K562 (cell line): ENCODE data around the gene OR52E6. TPM values are rescaled to one million over a fixed set of nuclear protein-coding genes. Genes with fewer than 3 reads are reported as not detected.

Experiments used
- ATAC-seq: fragments of 200-7000 bp; cut with Tn5 transposase; 3 replicates; pipeline ENCODE4 v1.9.1; 2020; ENCODE audit warnings: moderate library complexity
- BruUV-seq: library from RNA; stranded (reverse); fragments of 400-500 nt; replicated peaks from 2 replicates; lab custom pipeline; 2021; lab: Mats Ljungman, UMichigan
- CTCF ChIA-PET: fragments of 300-600 bp; formaldehyde crosslinking; extraction: SDS; loops from one replicate; lab custom pipeline; 2021; ENCODE audit warnings: low intra/inter-chr PET ratio; lab: Yijun Ruan, JAX
- POLR2A ChIA-PET: fragments of 300-600, 350-650 bp; sonication (Branson Sonifier 250); formaldehyde crosslinking; extraction: SDS; loops from one replicate; lab custom pipeline; 2021; ENCODE audit warnings: antibody characterized with exemption, inconsistent platforms; lab: Yijun Ruan, JAX
- DNase-seq, 4 experiments: peaks; one replicate each; pipeline versions ENCODE4 v3.0.0 to v3.0.0-alpha.2; 2011 to 2018; ENCODE audit warnings: low spot score in 3 of 4, mixed read lengths in 3 of 4; ENCODE audit errors: extremely low read depth in 1 of 4
- FAIRE-seq: peaks from 2 replicates; lab custom pipeline; 2011; peaks lifted over from hg19 to GRCh38; lab: Jason Lieb, UNC
- H2AFZ ChIP-seq: 2 replicates; pipeline ENCODE4 v1.6.0; 2011; ENCODE audit warnings: low read depth, low read length, control low read depth, inconsistent platforms
- H3K27ac ChIP-seq: fragments of 200-600 bp; 3 replicates; pipeline ENCODE4 v1.8.0; 2011; ENCODE audit warnings: low read depth, mild to moderate bottlenecking, control low read depth, inconsistent platforms, low read length, moderate library complexity, mixed read lengths; ENCODE audit errors: extremely low read depth
- H3K27me3 ChIP-seq, 2 experiments: fragments of 300-600 bp in 1 of 2; 2 replicates in 1 of 2; 3 replicates in 1 of 2; pipeline versions ENCODE4 v1.6.0 to v1.8.0; 2011; ENCODE audit warnings: inconsistent platforms in 2 of 2, low read length in 2 of 2, mild to moderate bottlenecking in 1 of 2, mixed read lengths in 1 of 2, moderate library complexity in 1 of 2; ENCODE audit not compliant: control insufficient read depth in 2 of 2, insufficient read depth in 2 of 2
- H3K36me3 ChIP-seq: fragments of 300-600 bp; 3 replicates; pipeline ENCODE4 v1.8.0; 2011; ENCODE audit warnings: mild to moderate bottlenecking, low read length, inconsistent platforms; ENCODE audit not compliant: control insufficient read depth, insufficient read depth
- H3K4me1 ChIP-seq, 2 experiments: fragments of 200-600 bp in 1 of 2; replicated peaks in 1 of 2; 2 replicates in 1 of 2; 3 replicates in 1 of 2; pipeline versions ENCODE4 v1.5.1 to v1.8.0; 2011; ENCODE audit warnings: inconsistent platforms in 2 of 2, low read length in 2 of 2, mild to moderate bottlenecking in 1 of 2, mixed read lengths in 1 of 2, moderate library complexity in 1 of 2; ENCODE audit not compliant: control insufficient read depth in 2 of 2, insufficient read depth in 2 of 2
- H3K4me2 ChIP-seq: 2 replicates; pipeline ENCODE4 v1.6.1; 2011; ENCODE audit warnings: low read length, control low read depth, inconsistent platforms, mixed read lengths; ENCODE audit not compliant: insufficient read depth
- H3K4me3 ChIP-seq: fragments of 200-600 bp; sonication (generic), shearing (Covaris generic); 2 replicates; pipeline ENCODE4 v1.5.1; 2016; ENCODE audit warnings: control low read depth, inconsistent platforms
- H3K79me2 ChIP-seq: fragments of 200-600 bp; 3 replicates; pipeline ENCODE4 v1.8.0; 2011; ENCODE audit warnings: low read length, inconsistent platforms; ENCODE audit not compliant: control insufficient read depth, insufficient read depth
- H3K9ac ChIP-seq, 2 experiments: 2 replicates each; pipeline versions ENCODE4 v1.6.0 to v1.6.1; 2011; ENCODE audit warnings: low read depth in 2 of 2, low read length in 2 of 2, control low read depth in 1 of 2, inconsistent platforms in 1 of 2, mild to moderate bottlenecking in 1 of 2, mixed read lengths in 1 of 2; ENCODE audit not compliant: insufficient read depth in 1 of 2
- H3K9me1 ChIP-seq: one replicate; pipeline ENCODE4 v1.6.0; 2011; ENCODE audit warnings: inconsistent platforms, mild to moderate bottlenecking, low read length, moderate library complexity; ENCODE audit not compliant: control insufficient read depth, insufficient read depth
- H3K9me3 ChIP-seq: replicated peaks from 2 replicates; pipeline ENCODE4 v1.5.1; 2011; ENCODE audit warnings: low read depth, low read length, inconsistent platforms; ENCODE audit not compliant: control insufficient read depth, insufficient read depth
- H4K20me1 ChIP-seq: replicated peaks from 2 replicates; pipeline ENCODE4 v1.6.1; 2011; ENCODE audit warnings: low read length, inconsistent platforms, mixed read lengths; ENCODE audit not compliant: control insufficient read depth, insufficient read depth
- CHD1 ChIP-seq: fragments of 200-600 bp; sonication (generic); IDR thresholded peaks from one replicate; pipeline ENCODE4 v1.6.1; 2012; ENCODE audit warnings: mild to moderate bottlenecking, moderate library complexity, low read length, inconsistent platforms
- E2F3 ChIP-seq: fragments of 250-450 bp; sonication (Bioruptor Pico); IDR thresholded peaks from 2 replicates; pipeline ENCODE4 v1.4.0; 2020; ENCODE audit warnings: mild to moderate bottlenecking
- MEF2A ChIP-seq: IDR thresholded peaks from 2 replicates; pipeline ENCODE4 v1.6.1; 2011; ENCODE audit warnings: low read depth, mild to moderate bottlenecking, low read length, moderate library complexity; ENCODE audit not compliant: control insufficient read depth
- MYBL2 ChIP-seq, 2 experiments: fragments of 450-650 bp in 1 of 2; sonication (generic) in 1 of 2; formaldehyde crosslinking in 1 of 2; IDR thresholded peaks; 2 replicates each; pipeline versions ENCODE4 v1.6.1 to v1.8.1; 2017 to 2022; ENCODE audit warnings: borderline replicate concordance in 1 of 2, inconsistent platforms in 1 of 2, low read depth in 1 of 2, mild to moderate bottlenecking in 1 of 2, missing genetic modification reagents in 1 of 2, moderate library complexity in 1 of 2
- NUFIP1 ChIP-seq: fragments of 450-650 bp; IDR thresholded peaks from 2 replicates; pipeline ENCODE4 v1.6.1; 2018; ENCODE audit not compliant: partially characterized antibody
- POU5F1 ChIP-seq: fragments of 150-350 bp; IDR thresholded peaks from 2 replicates; pipeline ENCODE4 v1.6.1; 2014; ENCODE audit warnings: borderline replicate concordance, low read length, low read depth, mild to moderate bottlenecking; ENCODE audit not compliant: partially characterized antibody
- RAD21 ChIP-seq, 2 experiments: fragments of 250-450 bp in 1 of 2; fragments of 450-650 bp in 1 of 2; sonication (Bioruptor Pico) in 1 of 2; formaldehyde crosslinking in 1 of 2; IDR thresholded peaks in 1 of 2; conservative IDR thresholded peaks in 1 of 2; 2 replicates each; pipeline versions ENCODE4 v1.4.0 to v1.8.0; 2020 to 2022; ENCODE audit warnings: mild to moderate bottlenecking in 2 of 2, moderate library complexity in 1 of 2
- SRSF1 ChIP-seq: fragments of 200-400 bp; formaldehyde crosslinking; IDR thresholded peaks from 2 replicates; pipeline ENCODE4 v1.6.1; 2017; ENCODE audit warnings: mild to moderate bottlenecking, low read depth, low read length, moderate library complexity
- ZNF24 ChIP-seq: fragments of 450-650 bp; IDR thresholded peaks from 2 replicates; pipeline ENCODE4 v1.6.1; 2016
- ZNF717 ChIP-seq: fragments of 250-450 bp; sonication (Bioruptor Pico); IDR thresholded peaks from 2 replicates; pipeline ENCODE4 v1.5.0; 2021
- WGBS: fragments of 100-300 bp; shearing (Covaris generic); methylation state at CpG from one replicate; pipeline ENCODE4 v1.1.6; 2016; ENCODE audit warnings: low coverage, mixed read lengths; ENCODE audit not compliant: insufficient coverage; ENCODE audit errors: missing lambda C conversion rate; 5-methylcytosine and 5-hydroxymethylcytosine counted together
- in situ Hi-C: fragments of 300-500 bp; cut with MboI; formaldehyde crosslinking; loops from 4 replicates; pipeline ENCODE4 v1.15.0; 2018; ENCODE audit warnings: inconsistent platforms, mixed read lengths
- intact Hi-C: fragments of 100-400 bp; cut with micrococcal nuclease; formaldehyde crosslinking; loops from 2 replicates; pipeline ENCODE4 v1.14.2; 2022
- polyA plus RNA-seq, 8 experiments: library from polyadenylated mRNA; depleted of rRNA in 4 of 8; stranded (reverse) in 5 of 8; unstranded in 3 of 8; fragments of >200 nt; fragmentation: Nextera tagmentation in 2 of 8; fragmentation: Illumina TruSeq in 1 of 8; extraction: Ambion mirVana in 2 of 8; extraction: Trizol in 1 of 8; gene quantifications; 2 replicates each; pipeline versions ENCODE4 v1.2.1 to v1.2.3, GENCODE V29; 2011 to 2014; ENCODE audit warnings: inconsistent platforms in 1 of 8, missing spikeins in 1 of 8
- total RNA-seq, 7 experiments: library from RNA; depleted of rRNA in 6 of 7; stranded (reverse); fragments of >200 nt in 6 of 7; fragmentation: Illumina TruSeq in 2 of 7; extraction: Trizol in 2 of 7; gene quantifications; 2 replicates each; pipeline versions ENCODE4 v1.2.1 to v1.2.3, GENCODE V29; 2011 to 2021; ENCODE audit warnings: low replicate concordance in 1 of 7
- TF ChIP-seq, protein P1 (sequence below): conservative IDR thresholded peaks from 2 replicates; pipeline ENCODE4 v1.6.1; 2011; ENCODE audit warnings: low read depth, mild to moderate bottlenecking, low read length; ENCODE audit not compliant: control insufficient read depth
- TF ChIP-seq, protein P2 (sequence below), 2 experiments: fragments of 450-650 bp; IDR thresholded peaks; 2 replicates each; pipeline ENCODE4 v1.6.1; 2016; ENCODE audit warnings: mild to moderate bottlenecking in 2 of 2, borderline replicate concordance in 1 of 2, low read depth in 1 of 2, moderate library complexity in 1 of 2

Gene OR52E6
- total and polyA plus RNA-seq, 9 of the 15 experiments (the other 6 are each of a cell fraction or from before 2014, with no cell fraction given) = not detected

DNA sequence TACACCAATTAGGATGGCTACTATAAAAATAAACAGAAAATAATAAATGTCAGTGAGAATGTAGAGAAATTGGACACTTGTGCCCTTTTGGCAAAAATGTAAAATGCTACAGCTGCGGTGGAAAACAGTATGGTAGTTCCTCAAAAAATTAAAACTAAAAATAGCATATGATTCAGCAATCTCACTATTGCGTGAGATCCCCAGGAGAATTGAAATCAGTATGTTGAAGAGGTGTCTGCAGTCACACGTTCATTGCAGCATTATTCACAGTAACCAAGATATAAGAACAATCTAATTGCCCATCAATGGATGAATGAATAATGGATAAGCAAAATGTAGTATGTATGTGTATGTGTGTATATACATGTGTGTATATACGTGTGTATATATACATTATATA lies 26.2 kb downstream of the OR52E6 start:
- peak overlapping the region; percentile 53; the same call in 1 of the 2 replicates for H2AFZ ChIP-seq
- TF ChIP-seq E2F3 (no peak), ZNF717 (CRISPR knock-in tag) (no peak), ZNF24 (peak; percentile 15; the same call in 1 of the 2 replicates), SRSF1 (no peak), NUFIP1 (no peak), RAD21 (CRISPR knock-in tag; conservative IDR thresholded peaks at IDR 0.05 in 1 of 2, IDR thresholded peaks at IDR 0.05 in 1 of 2) (no peak), CHD1 (no peak), MYBL2 (IDR thresholded peaks at IDR 0.05; ENCODE audit: low read depth) (no peak), MYBL2 (CRISPR knock-in tag; IDR thresholded peaks at IDR 0.05; ENCODE audit: borderline replicate concordance) (no peak), MEF2A (peak; percentile 97), POU5F1 (no peak)
- TF ChIP-seq, protein P1, sequence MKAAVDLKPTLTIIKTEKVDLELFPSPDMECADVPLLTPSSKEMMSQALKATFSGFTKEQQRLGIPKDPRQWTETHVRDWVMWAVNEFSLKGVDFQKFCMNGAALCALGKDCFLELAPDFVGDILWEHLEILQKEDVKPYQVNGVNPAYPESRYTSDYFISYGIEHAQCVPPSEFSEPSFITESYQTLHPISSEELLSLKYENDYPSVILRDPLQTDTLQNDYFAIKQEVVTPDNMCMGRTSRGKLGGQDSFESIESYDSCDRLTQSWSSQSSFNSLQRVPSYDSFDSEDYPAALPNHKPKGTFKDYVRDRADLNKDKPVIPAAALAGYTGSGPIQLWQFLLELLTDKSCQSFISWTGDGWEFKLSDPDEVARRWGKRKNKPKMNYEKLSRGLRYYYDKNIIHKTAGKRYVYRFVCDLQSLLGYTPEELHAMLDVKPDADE = no peak
- TF ChIP-seq, protein P2, sequence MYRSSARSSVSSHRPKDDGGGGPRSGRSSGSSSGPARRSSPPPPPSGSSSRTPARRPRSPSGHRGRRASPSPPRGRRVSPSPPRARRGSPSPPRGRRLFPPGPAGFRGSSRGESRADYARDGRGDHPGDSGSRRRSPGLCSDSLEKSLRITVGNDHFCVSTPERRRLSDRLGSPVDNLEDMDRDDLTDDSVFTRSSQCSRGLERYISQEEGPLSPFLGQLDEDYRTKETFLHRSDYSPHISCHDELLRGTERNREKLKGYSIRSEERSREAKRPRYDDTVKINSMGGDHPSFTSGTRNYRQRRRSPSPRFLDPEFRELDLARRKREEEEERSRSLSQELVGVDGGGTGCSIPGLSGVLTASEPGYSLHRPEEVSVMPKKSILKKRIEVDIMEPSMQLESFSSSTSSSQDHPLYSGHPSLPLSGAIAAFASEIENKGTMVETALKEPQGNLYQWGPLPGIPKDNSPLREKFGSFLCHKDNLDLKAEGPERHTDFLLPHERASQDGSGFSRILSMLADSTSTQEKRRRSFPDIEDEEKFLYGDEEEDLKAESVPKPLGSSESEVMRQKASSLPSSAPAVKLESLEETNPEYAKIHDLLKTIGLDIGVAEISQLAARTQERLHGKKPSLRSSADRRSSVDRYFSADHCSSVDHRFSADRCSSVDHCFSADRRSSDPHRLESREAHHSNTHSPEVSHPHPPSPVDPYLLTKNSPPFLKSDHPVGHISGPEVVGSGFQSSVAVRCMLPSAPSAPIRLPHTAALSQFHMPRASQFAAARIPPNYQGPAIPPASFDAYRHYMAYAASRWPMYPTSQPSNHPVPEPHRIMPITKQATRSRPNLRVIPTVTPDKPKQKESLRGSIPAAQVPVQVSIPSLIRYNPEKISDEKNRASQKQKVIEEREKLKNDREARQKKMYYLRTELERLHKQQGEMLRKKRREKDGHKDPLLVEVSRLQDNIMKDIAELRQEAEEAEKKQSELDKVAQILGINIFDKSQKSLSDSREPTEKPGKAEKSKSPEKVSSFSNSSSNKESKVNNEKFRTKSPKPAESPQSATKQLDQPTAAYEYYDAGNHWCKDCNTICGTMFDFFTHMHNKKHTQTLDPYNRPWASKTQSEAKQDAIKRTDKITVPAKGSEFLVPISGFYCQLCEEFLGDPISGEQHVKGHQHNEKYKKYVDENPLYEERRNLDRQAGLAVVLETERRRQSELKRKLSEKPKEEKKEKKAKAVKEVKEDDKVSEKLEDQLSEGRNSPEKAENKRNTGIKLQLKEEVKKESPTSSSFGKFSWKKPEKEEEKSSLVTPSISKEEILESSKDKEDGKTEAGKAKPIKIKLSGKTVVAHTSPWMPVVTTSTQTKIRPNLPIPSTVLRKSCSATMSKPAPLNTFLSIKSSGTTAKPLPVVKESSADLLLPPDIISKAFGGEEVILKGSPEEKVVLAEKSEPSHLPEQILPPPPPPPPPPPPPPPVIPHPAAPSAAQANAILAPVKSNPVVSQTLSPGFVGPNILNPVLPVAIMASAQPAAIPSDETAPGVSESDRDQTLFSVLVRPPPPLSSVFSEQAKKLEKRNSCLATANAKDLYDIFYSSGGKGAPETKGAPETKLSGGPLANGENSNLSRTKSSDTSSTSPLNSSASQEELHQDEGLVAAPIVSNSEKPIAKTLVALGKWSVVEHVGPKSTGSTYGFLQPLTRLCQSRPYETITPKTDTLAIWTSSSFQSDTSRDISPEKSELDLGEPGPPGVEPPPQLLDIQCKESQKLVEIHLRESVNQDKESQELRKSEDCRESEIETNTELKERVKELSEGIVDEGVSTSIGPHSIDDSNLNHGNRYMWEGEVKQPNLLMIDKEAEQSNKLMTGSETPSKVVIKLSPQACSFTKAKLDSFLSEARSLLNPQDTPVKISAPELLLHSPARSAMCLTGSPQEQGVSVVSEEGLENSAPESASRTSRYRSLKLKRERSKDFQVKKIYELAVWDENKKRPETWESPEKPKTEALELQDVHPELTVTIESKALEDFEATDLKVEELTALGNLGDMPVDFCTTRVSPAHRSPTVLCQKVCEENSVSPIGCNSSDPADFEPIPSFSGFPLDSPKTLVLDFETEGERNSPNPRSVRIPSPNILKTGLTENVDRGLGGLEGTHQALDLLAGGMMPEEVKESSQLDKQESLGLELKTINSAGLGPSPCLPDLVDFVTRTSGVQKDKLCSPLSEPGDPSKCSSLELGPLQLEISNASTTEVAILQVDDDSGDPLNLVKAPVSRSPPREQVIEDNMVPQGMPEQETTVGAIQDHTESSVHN (IDR thresholded peaks at IDR 0.05; ENCODE audit: borderline replicate concordance in 1 of 2, low read depth in 1 of 2) = 0 out of 4 replicates have a peak, but pooled peaks have one; percentile 28 to 80

More for the DNA sequence above, 26.2 kb downstream of the OR52E6 start:
- Histone ChIP-seq H3K36me3 (no peaks in the 10 kb centered on the region), H3K9ac (no peak overlapping the region), H3K9me3 (no peaks in the 10 kb centered on the region), H3K9me1 (no peaks in the 10 kb centered on the region), H3K79me2 (no peaks in the 10 kb centered on the region), H3K27me3 (no peaks in the 10 kb centered on the region), H3K27ac (peak overlapping the region; percentile 63; the same call in 1 of the 3 replicates), H3K4me3 (no peak overlapping the region), H3K4me1 (peaks cover 0 to 4% of the 10 kb centered on the region in 2 experiments; a peak in 2 of 5 replicates), H4K20me1 (no peaks in the 10 kb centered on the region), H3K4me2 (no peak overlapping the region; the same call in 1 of the 2 replicates)
- CTCF ChIA-PET = no interaction called here
- POLR2A ChIA-PET = interaction anchor here (0.6 kb wide), 1 partner anchor 788 kb away, joined by 4 read pairs; no protein-coding TSS in a partner anchor
- in situ Hi-C loops (no loop called here), intact Hi-C loops (no loop called here)
- 2% methylated on average over 4 of the region's 4 CpGs for WGBS
- peak in 1 of 4 experiments; percentile 23 for DNase-seq
- no TSS peak for BruUV-seq
- no peak for FAIRE-seq
- peak; percentile 82 for ATAC-seq
